Measurements from ENCODE around the gene ELOB. TPM values are rescaled to one million over a fixed set of nuclear protein-coding genes. Genes with fewer than 3 reads are reported as not detected.

Gene ELOB
- total and polyA plus RNA-seq, 10 of the 15 experiments (the other 5 are each of a cell fraction or from before 2014, with no cell fraction given): 86.9 to 823 (median 263) TPM

GRCh38 chr16:2762711-2763110, 14.4 kb downstream of the ELOB start (continued):
- no peak for TF ChIP-seq ATF2 (IDR thresholded peaks at IDR 0.05; ENCODE audit: low read length)

DNA sequence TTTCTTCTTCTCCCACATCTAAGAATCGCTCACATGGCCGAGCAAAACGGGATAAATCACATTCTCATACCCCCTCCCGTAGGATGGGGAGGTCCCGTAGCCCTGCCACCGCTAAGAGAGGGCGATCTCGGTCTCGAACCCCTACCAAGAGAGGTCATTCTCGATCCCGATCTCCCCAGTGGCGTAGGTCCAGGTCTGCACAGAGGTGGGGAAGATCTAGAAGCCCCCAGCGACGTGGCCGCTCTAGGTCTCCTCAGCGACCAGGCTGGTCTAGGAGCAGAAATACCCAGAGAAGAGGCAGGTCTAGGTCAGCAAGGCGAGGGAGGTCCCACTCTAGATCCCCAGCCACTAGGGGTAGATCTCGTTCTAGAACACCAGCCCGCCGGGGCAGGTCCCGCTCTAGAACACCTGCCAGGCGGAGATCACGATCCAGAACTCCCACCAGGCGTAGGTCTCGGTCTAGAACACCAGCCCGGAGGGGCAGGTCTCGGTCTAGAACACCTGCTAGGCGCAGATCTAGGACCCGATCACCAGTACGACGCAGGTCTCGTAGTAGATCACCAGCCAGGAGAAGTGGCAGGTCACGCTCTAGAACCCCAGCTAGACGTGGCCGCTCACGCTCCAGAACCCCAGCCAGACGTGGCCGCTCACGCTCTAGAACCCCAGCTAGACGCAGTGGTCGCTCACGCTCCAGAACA, 15.0 kb downstream of the ELOB start:
- ChIA-PET RAD21 (ENCODE audit: unreplicated experiment) (no interaction called here), SMC1A (ENCODE audit: uncharacterized antibody, unreplicated experiment) (no interaction called here), CTCF (no interaction called here), POLR2A (no interaction called here)
- H4K20me1 ChIP-seq (ENCODE audit: control insufficient read depth, insufficient read depth): peaks cover 5% of the 10 kb centered on the region
- peaks cover 47% of the 10 kb centered on the region for H3K79me2 ChIP-seq (ENCODE audit: control insufficient read depth, insufficient read depth, low read length)
- H2AFZ ChIP-seq (ENCODE audit: control insufficient read depth, low read depth, low read length): no peak overlapping the region
- intact Hi-C loops (cut with micrococcal nuclease; ENCODE audit: unreplicated experiment): no loop called here
- no peak overlapping the region for H3K4me2 ChIP-seq (ENCODE audit: control insufficient read depth, insufficient read depth)
- no peak overlapping the region for H3K9ac ChIP-seq (ENCODE audit: control insufficient read depth, insufficient read depth, low read length)
- H3K9me3 ChIP-seq (replicated peaks; ENCODE audit: control insufficient read depth, insufficient read depth, low read length): peaks cover 2% of the 10 kb centered on the region; the same call in 1 of the 3 replicates
- WGBS (ENCODE audit: insufficient coverage, insufficient replicate concordance, low lambda C conversion rate, missing lambda C conversion rate): 99% methylated on average over 42 of the region's 42 CpGs
- TF ChIP-seq EED (IDR thresholded peaks at IDR 0.05; ENCODE audit: low read depth): no peak
- TF ChIP-seq SMC3 (IDR thresholded peaks at IDR 0.05; ENCODE audit: borderline replicate concordance, low read length): no peak
- TF ChIP-seq SMAD5 (IDR thresholded peaks at IDR 0.05; ENCODE audit: low read depth): no peak
- no peak for TF ChIP-seq SPI1 (IDR thresholded peaks at IDR 0.05; ENCODE audit: borderline replicate concordance, insufficient read depth, low read depth, low read length)
- TF ChIP-seq MYC (IDR thresholded peaks at IDR 0.05; ENCODE audit: insufficient read depth, insufficient read length, insufficient replicate concordance, low read length, severe bottlenecking): no peak
- TF ChIP-seq EZH2 (IDR thresholded peaks at IDR 0.05; ENCODE audit: borderline replicate concordance, control insufficient read depth, low read depth, low read length): no peak
- no peak for TF ChIP-seq RELB (IDR thresholded peaks at IDR 0.05; ENCODE audit: low read depth)
- TF ChIP-seq TCF3 (IDR thresholded peaks at IDR 0.05; ENCODE audit: borderline replicate concordance, insufficient read depth, low read depth, low read length): no peak
- no peak for TF ChIP-seq FOS (IDR thresholded peaks at IDR 0.05; ENCODE audit: borderline replicate concordance, extremely low read depth, insufficient read length)
- TF ChIP-seq POLR2AphosphoS5 (IDR thresholded peaks at IDR 0.05; ENCODE audit: low read length): peak; percentile 37
- no peak for TF ChIP-seq NR2C2 (IDR thresholded peaks at IDR 0.05; ENCODE audit: borderline replicate concordance, control insufficient read depth, insufficient read length, low read depth)
- no peak for TF ChIP-seq GABPA (IDR thresholded peaks at IDR 0.05; ENCODE audit: low read depth)
- TF ChIP-seq POLR2A (IDR thresholded peaks at IDR 0.05; ENCODE audit: low read depth, low read length): peak; percentile 69; the same call in 1 of the 2 replicates
- no peak for ATAC-seq
- BruUV-seq (replicated peaks): no TSS peak
- in situ Hi-C loops (cut with MboI): no loop called here
- H3K4me3 ChIP-seq: no peak overlapping the region
- no peak for FAIRE-seq
- H3K27ac ChIP-seq (ENCODE audit: control insufficient read depth, insufficient read depth): no peak overlapping the region
- peaks cover 68 to 86% of the 10 kb centered on the region in 2 experiments for H3K36me3 ChIP-seq (ENCODE audit: control insufficient read depth in 2 of 2, insufficient read depth in 2 of 2, low read length in 1 of 2)
- no peaks in the 10 kb centered on the region for H3K4me1 ChIP-seq (ENCODE audit: control insufficient read depth, insufficient read depth, low read length)
- no peaks in the 10 kb centered on the region for H3K27me3 ChIP-seq (replicated peaks in 1 of 2; ENCODE audit: control insufficient read depth in 2 of 2, insufficient read depth in 2 of 2, low read length in 1 of 2)
- DNase-seq (ENCODE audit: low read depth, low spot score): no peak
